HG02943 (cell line): Measurements from ENCODE around the gene STK32B.

ENCODE experiments used
- ATAC-seq: cut with Tn5 transposase; IDR thresholded peaks from one replicate; pipeline ENCODE4 v1.9.1; 2021; ENCODE audit warnings: mild to moderate bottlenecking, low read depth, moderate library complexity; ENCODE audit not compliant: unreplicated experiment

STK32B gene

DNA sequence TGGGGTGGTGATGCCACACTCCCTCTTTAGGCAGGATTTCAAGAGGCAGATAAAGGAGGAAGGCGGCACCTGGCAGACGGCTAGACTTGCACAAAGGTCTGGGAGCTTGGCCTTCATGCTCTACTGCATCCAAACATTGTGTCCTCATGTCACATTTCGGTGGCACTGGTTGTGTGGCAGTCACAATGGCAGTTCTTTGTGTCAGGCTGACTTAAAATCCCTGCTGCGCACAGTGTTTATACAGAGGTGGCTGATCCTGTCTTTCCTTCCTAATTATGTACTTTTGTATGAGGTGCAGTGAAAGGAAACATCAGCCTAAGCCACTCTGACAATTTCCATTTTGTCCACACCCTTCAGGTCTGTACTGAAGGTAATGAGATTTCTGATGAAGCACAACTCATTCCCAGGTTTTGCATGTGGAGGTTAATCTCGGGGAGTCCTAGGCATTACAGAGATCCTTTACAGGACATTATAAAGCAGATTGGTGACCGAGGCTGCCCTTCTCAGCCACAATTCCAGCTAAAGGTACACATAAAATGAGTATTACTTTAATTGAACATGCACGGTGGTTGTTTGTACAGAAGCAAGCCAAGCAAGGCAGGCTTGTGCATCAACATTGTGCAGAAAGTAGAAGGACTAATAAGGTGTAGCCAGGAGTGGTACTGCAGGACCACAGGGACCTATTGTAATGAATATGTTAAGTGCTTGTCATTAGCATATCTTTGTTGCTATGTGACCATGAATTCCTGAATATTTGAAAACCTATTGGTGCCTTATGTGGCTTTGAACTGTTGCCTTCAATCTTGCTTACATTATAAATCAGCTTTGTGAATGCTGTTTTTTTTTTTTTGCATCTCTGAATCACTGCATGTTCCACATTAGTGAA lies 147.6 kb downstream of the STK32B start:
- ATAC-seq = no peak

DNA sequence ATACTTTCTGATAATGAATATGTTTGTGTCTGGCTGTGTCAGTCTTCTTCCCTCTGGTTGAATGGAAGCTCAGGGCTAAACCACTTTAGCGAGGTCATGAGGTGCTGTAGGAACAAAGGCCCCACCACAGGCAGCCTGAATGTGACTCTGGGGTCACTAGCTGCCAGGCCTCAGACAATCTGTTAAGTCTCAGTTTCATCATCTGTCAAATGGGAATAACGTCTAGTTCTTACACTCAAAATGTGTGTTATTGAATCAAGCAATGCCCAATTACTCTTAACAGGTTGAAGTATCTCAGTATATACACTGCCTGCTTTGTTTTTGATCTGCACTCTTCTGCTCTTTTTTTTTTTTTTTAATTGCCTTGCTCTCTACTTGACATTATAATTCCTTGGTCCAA lies 148.6 kb downstream of the STK32B start:
- no peak for ATAC-seq

DNA sequence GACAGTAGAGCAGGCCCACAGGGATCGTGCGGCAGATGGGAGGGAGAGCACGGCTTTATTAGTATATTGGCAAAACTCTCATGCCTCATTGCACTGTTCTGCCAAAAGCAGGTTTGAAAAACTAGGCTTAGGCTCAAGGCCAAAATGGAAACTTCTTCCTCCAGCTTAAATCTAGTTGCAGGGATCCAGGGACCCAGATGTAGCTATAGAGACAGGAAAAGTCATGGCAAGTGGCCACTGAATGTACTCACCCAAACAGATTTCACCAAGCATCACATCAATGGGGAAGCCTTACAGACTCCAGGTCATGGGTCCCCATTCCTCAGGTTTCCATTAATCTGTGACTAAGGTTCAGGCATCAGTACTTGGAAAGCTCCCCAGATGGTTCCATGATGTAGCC lies 149.2 kb downstream of the STK32B start:
- no peak for ATAC-seq

DNA sequence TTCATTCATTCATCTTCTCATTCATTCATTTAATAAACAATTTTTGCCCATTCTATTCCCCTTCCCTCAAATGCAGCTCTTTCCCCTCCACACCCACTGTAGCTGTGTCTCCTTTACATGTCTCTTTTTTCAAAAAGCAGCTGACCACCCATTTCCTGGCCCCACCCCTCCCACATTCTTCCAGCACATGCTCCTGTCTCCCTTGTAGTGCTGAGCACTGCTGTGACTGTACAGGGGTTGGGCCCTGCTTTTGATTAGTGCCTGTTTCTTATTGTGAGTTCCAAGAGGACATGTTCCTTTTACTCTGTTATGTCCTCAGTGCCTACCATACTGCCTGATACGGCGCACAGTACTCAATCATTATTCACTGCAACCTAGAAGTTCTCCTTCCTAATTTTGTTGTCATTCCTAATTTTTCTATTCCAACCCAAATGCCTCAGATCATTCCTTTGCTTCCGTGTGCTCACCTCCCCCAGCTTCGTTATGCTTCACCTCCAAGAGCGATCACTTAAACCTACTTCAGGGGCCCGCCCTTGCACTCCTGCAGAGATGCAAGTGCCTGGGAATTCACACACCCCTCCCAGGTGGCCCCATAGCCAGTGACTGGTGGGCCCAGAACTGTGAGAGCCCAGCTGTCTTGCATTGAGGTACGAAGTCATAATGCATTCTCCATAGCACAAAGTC lies 152.2 kb downstream of the STK32B start:
- no peak for ATAC-seq

DNA sequence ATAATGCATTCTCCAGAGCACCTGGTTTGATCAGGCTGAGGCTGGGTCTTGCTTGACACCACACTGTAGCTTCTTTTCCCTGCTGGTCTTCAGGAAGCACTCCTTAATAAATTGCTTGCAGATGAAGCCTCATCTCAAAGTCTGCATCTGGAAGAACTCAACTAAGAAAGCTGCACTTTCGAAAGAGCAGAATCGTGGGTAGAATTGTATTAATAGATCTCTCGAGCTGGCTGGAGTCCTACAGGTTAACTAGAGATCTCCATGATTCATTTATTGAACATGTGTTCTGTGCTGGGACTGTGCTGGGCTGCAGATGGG lies 152.7 kb downstream of the STK32B start:
- no peak for ATAC-seq

DNA sequence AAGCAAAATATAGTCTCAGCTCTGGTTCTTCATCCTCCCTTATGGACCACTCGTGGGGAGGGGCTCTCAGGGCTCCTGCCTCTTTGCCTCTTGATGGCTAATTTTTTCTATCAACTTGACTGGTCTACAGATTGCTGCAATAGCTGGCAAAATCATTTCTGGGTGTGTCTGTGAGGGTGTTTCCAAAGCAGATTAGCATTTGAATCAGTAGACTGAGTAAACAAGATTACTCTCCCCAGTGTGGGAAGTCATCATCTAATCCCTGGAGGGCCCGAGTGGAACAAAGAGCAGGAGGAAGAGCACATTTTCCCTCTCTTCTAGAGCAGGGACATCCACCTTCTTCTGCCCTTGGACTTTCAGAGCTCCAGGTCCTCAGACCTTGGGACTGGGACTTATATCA lies 153.5 kb downstream of the STK32B start:
- no peak for ATAC-seq

DNA sequence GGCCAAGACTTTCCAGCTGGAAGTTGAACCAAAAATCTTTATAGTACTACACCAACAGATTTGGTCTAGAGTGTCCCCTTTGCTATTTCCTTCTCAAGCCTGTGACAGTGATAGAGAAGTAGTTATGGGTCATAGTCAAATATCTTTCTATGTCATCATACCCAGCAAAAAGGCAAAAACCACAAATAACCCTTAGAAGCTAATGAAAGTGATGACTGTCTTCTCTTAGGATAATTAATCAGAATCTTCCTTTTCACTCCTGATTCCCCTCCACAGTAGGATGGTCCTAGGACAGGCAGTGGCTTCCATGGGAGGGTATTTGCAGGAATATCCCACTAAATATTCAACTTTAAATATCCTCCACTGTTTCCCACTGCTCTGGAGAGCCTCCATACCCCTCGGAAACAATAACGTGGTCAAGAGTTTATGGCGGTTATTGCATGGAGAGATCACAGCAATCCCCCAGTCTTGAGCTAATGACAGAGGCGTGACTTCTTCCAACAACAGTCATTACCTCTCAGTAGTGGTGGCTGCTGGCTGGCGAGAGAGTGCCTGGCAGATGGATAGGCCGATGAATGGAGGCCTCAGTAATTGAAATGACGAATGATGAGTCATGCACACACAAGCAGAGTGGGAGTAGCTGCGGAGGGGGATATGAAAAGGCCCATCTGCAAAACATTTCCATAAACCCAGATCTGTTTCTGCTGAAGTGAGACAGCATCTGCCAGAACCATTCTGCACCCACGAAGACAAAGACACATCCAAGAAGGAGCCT lies 154.9 kb downstream of the STK32B start:
- ATAC-seq = no peak

DNA sequence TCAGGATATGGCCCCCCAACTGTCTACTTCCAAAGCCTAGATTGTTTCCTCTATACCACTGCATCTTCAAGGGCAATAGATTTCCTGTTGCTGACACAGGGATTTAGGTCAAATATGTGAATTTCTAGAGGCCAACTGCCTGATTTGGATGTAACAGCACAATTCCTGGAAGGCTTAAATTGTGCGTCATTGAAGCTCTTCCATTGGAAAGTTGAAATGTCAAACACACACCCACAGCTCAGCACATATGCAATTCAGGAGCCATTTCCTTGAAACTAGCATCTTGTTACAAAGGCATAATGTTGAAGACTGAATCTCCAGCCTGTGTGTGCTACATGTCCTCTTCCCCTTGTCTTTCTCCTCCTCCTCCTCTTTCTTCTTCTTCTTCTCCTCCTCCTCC lies 158.6 kb downstream of the STK32B start:
- no peak for ATAC-seq

DNA sequence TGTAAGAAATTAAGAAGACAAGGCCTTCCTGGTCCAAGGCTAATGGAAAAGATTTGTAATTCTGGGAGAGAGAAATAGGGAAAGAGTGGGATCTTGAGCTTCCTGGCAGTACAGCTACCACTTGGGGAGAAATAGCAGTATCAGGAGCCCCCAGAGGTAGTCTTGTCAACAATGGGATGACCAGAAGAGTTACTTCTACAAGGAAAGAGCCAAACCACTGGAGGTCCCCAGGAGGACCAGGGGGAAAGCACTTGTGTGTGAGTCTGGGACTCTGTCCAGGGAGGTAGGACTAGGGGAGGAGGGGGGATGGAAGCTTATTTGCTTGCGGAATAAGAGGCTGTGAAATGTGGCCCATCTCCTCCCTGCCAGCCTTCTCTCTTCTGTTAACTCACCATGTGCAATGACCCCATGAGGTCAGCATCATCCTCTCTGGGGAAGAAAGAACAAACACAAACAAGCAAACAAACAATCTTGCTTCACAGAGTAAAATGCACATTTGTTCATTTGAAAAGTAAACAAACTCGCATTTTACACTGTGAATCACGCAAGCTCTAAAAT lies 160.1 kb downstream of the STK32B start:
- ATAC-seq = no peak

DNA sequence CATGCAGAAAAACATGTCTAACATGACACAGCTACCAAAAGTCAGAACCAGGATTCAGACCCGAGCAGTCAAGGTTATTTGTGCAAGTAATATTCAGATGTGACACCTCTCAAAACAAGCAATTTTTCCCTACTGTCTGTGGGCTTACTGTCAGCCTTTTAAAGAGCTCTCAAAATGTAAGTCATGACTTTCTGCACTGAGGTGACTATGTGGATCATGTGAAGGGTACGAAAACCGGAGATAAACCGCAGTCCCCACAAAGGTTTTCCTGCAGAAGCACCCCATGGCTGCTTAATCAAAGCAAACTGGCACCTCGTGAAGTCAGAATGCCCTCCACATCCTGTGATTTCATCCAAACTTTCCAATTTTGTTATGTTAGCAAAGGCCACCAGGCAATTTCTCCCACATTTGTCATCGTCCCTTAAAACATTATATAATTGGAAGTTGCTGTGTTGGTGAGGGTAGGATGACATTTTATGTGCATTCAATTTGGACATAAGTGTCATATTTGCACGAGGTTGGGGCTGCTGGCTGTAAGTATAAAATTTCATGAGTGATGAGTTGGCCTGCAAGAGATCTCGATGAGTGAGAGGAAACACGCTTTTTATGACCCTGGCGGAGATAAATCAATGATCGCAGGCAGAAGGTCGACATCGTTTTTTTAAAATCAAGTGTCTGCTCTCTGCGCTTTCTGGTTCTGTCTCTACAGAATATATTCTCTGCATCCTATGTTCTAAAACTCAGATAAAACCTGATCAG lies 161.2 kb downstream of the STK32B start:
- ATAC-seq = no peak

DNA sequence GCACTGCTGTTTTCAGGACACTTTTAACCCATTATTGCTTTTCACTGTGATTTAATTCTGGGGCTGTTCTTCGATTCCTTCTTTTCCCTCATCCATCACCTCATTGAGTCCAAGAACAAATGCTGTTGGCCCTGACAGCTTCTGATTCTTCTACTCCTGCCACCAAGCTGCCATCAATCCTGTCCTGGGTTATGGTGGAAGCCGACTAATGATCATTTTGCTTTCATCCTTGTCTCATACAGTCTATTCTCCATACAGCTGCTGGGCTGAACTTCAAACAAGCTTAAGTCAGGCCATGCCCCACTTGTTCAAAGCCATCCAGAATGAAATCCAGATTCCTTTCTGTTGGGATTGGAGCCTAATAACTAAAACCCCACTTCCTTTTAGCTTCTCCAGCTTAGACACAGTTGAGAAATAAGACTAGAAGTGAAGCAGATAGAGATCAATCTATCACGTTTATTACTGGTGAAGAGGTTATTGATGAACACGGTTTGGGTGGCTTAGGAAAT lies 161.9 kb downstream of the STK32B start:
- no peak for ATAC-seq

DNA sequence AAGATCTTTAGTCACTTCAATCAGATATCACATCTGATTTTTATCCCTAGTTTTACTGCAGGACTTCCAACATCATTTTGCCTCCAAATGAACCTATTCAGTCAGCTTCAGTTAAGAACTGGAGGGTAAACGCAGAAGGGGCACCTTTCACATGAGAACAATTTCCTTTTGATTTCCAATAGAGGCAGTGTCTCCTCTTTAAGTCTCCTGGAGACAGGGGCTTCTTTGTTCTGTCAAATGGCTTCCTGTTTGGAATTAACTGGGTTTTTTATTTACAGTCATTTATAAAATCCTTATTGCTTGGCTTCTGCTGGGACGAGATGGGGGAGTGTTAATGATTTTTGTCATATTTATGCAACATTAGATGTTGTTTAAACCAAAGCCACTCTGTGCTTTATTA lies 164.0 kb downstream of the STK32B start:
- no peak for ATAC-seq

DNA sequence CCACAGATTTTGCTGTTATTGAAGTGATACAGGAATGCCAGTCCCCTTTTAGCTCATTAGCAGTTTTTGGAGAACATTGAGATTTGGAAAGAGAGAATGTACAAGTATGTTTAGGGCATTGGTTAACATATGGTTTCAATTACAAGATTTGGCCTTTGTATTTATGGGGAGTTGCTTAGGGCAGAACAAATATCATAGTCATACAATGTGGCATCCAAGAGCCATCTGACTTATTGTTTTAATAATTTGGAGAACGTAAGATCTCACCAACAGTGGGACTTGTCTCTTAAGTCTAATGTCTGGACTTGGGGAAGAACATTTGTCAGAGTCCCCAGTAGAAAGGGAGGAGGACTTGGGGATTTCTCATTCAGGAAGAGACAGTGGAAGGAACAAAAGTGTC lies 166.1 kb downstream of the STK32B start:
- no peak for ATAC-seq

DNA sequence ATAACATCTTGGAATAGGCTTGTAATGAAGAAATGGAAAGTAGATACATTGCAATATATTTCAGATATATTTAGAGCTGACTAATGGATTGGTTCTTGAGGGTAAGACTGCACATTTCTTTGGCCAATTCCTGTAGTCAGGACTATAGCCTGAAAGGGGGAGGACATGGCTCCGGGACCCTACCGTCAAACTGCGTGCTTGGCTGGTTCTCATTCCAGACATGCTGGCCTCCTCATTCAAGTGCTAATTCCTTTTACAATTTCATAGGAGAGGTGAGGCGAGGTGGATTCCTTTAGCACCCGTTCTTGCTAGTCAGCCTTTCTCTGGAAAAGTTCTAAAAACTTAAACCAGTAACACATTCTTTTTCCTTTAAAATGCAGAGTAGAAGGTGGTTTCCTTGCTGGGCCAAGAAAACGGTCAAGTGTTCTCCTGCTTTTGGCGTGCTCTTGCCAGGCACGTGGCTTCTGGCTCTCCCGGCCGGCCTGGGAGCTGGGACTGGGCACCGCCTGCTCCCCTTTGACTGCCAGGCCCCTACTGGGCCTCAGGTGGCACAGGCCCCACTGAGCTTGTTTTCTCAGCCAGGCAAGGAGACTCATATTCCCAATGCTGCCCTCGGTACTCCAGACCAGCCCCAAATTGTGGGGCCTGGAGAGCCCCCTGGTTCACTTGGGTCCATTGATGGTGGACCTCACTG lies 167.2 kb downstream of the STK32B start:
- ATAC-seq = no peak

DNA sequence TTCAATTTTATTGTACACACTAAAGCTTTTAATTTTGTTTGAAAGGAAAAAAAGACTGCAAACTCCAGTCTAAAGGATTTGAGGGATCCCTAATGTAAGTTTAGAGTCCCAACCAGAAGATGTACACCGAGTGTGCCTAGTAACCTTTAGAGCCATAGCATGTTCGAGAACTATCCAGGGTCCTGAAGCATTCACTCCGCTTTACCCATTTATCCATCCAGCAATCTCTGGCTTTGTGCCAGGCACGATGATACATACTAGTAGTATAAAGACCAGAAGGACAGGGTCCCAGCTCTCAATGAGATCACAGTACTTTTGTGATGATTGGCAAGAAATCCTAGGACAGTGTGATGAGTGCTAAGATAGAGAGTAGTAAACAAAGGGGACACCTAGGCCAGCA lies 168.7 kb downstream of the STK32B start:
- ATAC-seq = no peak

DNA sequence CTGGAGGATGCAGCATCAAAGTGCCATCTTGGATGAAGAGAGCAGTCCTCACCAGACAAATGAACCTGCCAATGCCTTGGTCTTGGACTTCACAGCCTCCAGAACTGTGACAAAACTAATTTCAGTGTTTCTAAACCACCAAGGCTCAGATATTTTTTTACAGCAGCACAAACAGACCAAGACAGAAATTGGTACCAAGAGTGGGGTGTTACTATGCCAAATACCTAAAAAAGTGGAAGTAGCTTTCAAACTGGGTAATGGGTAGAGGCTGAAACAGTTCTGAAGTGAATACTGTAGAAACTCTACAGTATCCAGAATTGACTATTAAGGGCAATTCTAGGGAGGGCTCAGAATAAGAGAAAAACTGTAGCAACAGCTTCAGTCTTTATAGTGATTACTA lies 170.8 kb downstream of the STK32B start:
- ATAC-seq = no peak

DNA sequence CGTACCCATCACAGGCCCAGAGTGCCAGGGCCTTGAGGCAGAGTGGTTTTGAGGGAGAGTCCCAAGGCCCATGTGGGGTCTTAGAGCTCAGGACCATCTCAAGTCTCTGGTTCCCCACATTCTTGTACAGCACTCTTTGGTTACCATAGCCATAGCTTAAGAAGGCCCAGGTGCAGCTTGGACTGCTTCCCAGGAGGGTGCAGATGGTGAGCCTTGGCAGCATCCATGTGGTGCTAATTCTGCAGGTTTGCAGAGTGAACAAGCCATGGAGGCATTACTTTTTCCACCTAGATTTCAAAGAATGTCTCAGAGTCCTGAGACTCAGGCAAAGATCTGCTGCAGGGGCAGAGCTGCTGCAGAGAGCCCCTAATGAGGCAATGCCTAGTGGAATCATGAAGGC lies 171.7 kb downstream of the STK32B start:
- ATAC-seq = no peak

DNA sequence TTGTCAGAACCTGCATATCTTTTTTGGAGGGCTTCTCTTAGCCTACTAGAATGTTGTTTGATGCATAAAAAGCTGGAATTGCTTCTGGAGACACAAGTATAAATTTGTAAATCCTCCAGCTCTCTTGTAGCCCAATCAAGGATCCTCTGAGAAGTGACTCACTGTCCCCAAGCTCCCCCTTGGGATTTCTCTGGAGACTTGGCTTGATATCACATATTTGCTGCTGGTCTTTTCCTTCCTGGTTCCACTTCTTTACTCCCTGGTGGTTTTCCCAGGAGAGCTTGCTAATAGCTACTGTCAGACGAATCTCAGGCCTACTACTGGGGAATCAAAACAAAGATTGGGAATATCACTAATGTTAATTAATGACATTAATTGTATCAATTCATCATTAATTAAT lies 173.1 kb downstream of the STK32B start:
- ATAC-seq = no peak

DNA sequence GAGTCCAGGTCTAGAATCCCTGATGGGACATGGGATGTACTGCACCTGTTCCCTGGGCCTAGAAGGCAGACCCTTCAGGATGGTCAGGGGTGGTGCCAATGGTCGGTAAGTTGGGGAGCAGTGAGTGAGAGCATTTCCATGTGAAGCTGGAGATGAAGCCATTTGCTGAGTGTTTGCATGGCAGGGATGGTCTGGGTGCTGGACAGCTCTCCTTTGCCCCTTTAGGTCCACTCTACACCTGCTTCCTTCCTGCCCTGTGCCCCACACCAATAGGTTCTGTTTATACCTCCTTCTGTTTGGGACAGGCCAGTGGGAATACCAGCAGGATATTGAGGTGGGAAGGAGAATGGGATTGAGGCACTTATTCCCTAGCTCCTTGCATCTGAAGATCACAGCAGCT lies 181.3 kb downstream of the STK32B start:
- no peak for ATAC-seq
